Stomach (tissue), 9 donors: Measurements from ENCODE around the gene FAM72A. TPM values are rescaled to one million over a fixed set of nuclear protein-coding genes. Genes with fewer than 3 reads are reported as not detected.
"Not testable (repeated sequence)": the region's sequence is repeated elsewhere in the genome, so short reads cannot be mapped to it uniquely, and the experiment has no call there.

Experiments used
- DNase-seq, 2 donors: peaks; one replicate each; pipeline versions ENCODE4 v3.0.0 to v3.0.0-alpha.2; 2013 to 2019
- H3K27ac ChIP-seq, 5 donors: fragments of 200-600 bp in 4 of 5; sonication (generic) in 4 of 5; one replicate each; pipeline ENCODE4 v1.5.1; 2013 to 2019; ENCODE audit warnings: mild to moderate bottlenecking in 1 of 5, moderate library complexity in 1 of 5
- H3K27me3 ChIP-seq, 3 donors: fragments of 200-600 bp; sonication (generic); one replicate each; pipeline ENCODE4 v1.5.1; 2017 to 2019; ENCODE audit warnings: mixed run types in 1 of 3
- H3K36me3 ChIP-seq, 4 donors: fragments of 200-600 bp; sonication (generic); 1 replicate in 3 of 4; 2 replicates in 1 of 4; pipeline ENCODE4 v1.5.1; 2016 to 2019
- H3K4me1 ChIP-seq, 4 donors: fragments of 200-600 bp; sonication (generic); one replicate each; pipeline ENCODE4 v1.5.1; 2016 to 2019
- H3K4me3 ChIP-seq, 4 donors: fragments of 200-600 bp; sonication (generic) in 3 of 4; one replicate each; pipeline ENCODE4 v1.5.1; 2016 to 2019; ENCODE audit warnings: mild to moderate bottlenecking in 1 of 4
- H3K9me3 ChIP-seq, 4 donors: fragments of 200-600 bp; sonication (generic); one replicate each; pipeline ENCODE4 v1.5.1; 2016 to 2019
- POLR2AphosphoS5 ChIP-seq, 3 donors: sonication (generic); formaldehyde crosslinking; IDR thresholded peaks; one replicate each; pipeline ENCODE4 v1.6.1; 2016; ENCODE audit warnings: antibody characterized with exemption in 3 of 3
- WGBS, 5 donors: extraction: QIAGEN DNeasy Blood & Tissue Kit in 3 of 5; methylation state at CpG; one replicate each; pipeline versions ENCODE4 v1.1.5 to v1.1.7; 2013 to 2018; 5-methylcytosine and 5-hydroxymethylcytosine counted together
- intact Hi-C: fragments of 100-400 bp; cut with DNase I; formaldehyde crosslinking; loops from one replicate; pipeline ENCODE4 v1.15.1; 2023; ENCODE audit warnings: low total_unique reads
- polyA plus RNA-seq, 3 donors: library from polyadenylated mRNA; stranded (reverse); fragments of 200-250 nt; gene quantifications; one replicate each; pipeline ENCODE4 v1.2.3, GENCODE V29; 2013
- total RNA-seq, 5 donors: library from RNA; depleted of rRNA; stranded (reverse); fragments of >200 nt; gene quantifications; one replicate each; pipeline versions ENCODE4 v1.1.0 to v1.2.3, GENCODE V29; 2014 to 2016
- donor health status: healthy with polysubstance abuse.
- donor health status: Bipolar disorder and iron deficiency.
- donor health status: healthy.

The FAM72A gene
- total and polyA plus RNA-seq, 8 donors, result 1.0 to 3.1 (median 2.0) TPM; not detected in 2

GRCh38 chr1:206205569-206205968, 2.9 kb upstream of the FAM72A start:
- H3K27me3 ChIP-seq, H3K36me3 ChIP-seq, H3K27ac ChIP-seq, DNase-seq, intact Hi-C loops, H3K9me3 ChIP-seq, H3K4me1 ChIP-seq: not testable (repeated sequence)
- peak overlapping the region; percentile 18 to 40 (median 30) for H3K4me3 ChIP-seq
- WGBS, 5 donors, result 0 to 3% (median 0%) methylated on average over 11 to 15 of the region's 31 CpGs; no CpG with 5 or more reads in 2 of the 5 donors

GRCh38 chr1:206204871-206205270, 2.2 kb upstream of the FAM72A start:
- H3K27me3 ChIP-seq, H3K36me3 ChIP-seq, H3K4me1 ChIP-seq, H3K9me3 ChIP-seq, intact Hi-C loops: not testable (repeated sequence)
- Histone ChIP-seq H3K27ac (peak overlapping the region; percentile 56 to 79 (median 69)), H3K4me3 (peak overlapping the region; percentile 44 to 54 (median 49))
- peak in 1 of 2 donors; percentile 47 for DNase-seq
- WGBS, 5 donors, result 0 to 1% (median 0%) methylated on average over 1 to 22 of the region's 25 CpGs

- WGBS, 5 donors, result 0% methylated on average over 5 of the region's 25 CpGs; no CpG with 5 or more reads in 4 of the 5 donors
- intact Hi-C loops, H3K36me3 ChIP-seq, H3K27me3 ChIP-seq, H3K4me1 ChIP-seq, H3K9me3 ChIP-seq, DNase-seq: not testable (repeated sequence)
- Histone ChIP-seq H3K4me3 (peak overlapping the region; percentile 34 to 53 (median 46)), H3K27ac (peak overlapping the region; percentile 50 to 75 (median 60))
Observed at GRCh38 chr1:206204159-206204511, 1.5 kb upstream of the FAM72A start.

GRCh38 chr1:206203364-206204158, 922 bp upstream of the FAM72A start, which contains the start of gene SRGAP2:
Gene SRGAP2, plus strand, starts transcription at chr1:206203541. Its CDS starts 2,430 bp downstream, at chr1:206205971.
- H3K4me3 ChIP-seq, result peak within 1 kb of the TSS; percentile 48 to 60 (median 54)
- H3K27me3 ChIP-seq, intact Hi-C loops, H3K9me3 ChIP-seq, H3K4me1 ChIP-seq, H3K36me3 ChIP-seq: not testable (repeated sequence)
- DNase-seq, result peak; percentile 47 to 78
- peak within 1 kb of the TSS; percentile 52 to 91 (median 83) for H3K27ac ChIP-seq
- peak in 1 of 3 donors; percentile 18 for TF ChIP-seq POLR2AphosphoS5 (IDR thresholded peaks at IDR 0.05)
- 0 to 2% (median 0%) methylated on average over 9 to 28 of the region's 63 CpGs for WGBS, 5 donors

- WGBS, 5 donors, result 62 to 83% (median 72%) methylated on average over 2 to 3 of the region's 3 CpGs; no CpG with 5 or more reads in 1 of the 5 donors
- intact Hi-C loops, H3K9me3 ChIP-seq: not testable (repeated sequence)
Observed at GRCh38 chr1:206196748-206197424, 5.8 kb downstream of the FAM72A start.

GRCh38 chr1:206195182-206195581, 7.5 kb downstream of the FAM72A start:
- WGBS, 5 donors, result no CpG with 5 or more reads among the region's 2 CpGs
- H3K9me3 ChIP-seq, intact Hi-C loops: not testable (repeated sequence)

More at GRCh38 chr1:206196748-206197424, 5.8 kb downstream of the FAM72A start:
- DNase-seq, H3K4me3 ChIP-seq, H3K4me1 ChIP-seq, H3K36me3 ChIP-seq, H3K27ac ChIP-seq, H3K27me3 ChIP-seq: not testable (repeated sequence)

GRCh38 chr1:206186826-206187225, 15.8 kb downstream of the FAM72A start:
- not testable (repeated sequence) for H3K4me3 ChIP-seq, DNase-seq
- WGBS, 5 donors, result 89 to 93% (median 91%) methylated on average over 2 to 3 of the region's 4 CpGs

More at GRCh38 chr1:206195182-206195581, 7.5 kb downstream of the FAM72A start:
- H3K36me3 ChIP-seq, H3K4me1 ChIP-seq, H3K27me3 ChIP-seq, DNase-seq, H3K27ac ChIP-seq, H3K4me3 ChIP-seq: not testable (repeated sequence)

GRCh38 chr1:206185778-206186177, 16.9 kb downstream of the FAM72A start:
- H3K27ac ChIP-seq, DNase-seq, H3K4me1 ChIP-seq, H3K36me3 ChIP-seq, H3K4me3 ChIP-seq, intact Hi-C loops, H3K27me3 ChIP-seq, H3K9me3 ChIP-seq: not testable (repeated sequence)
- no CpG with 5 or more reads among the region's 3 CpGs for WGBS, 5 donors

More at GRCh38 chr1:206186826-206187225, 15.8 kb downstream of the FAM72A start:
- H3K27me3 ChIP-seq, intact Hi-C loops, H3K9me3 ChIP-seq, H3K27ac ChIP-seq, H3K4me1 ChIP-seq, H3K36me3 ChIP-seq: not testable (repeated sequence)

- H3K36me3 ChIP-seq, H3K4me1 ChIP-seq, H3K27me3 ChIP-seq, H3K9me3 ChIP-seq, H3K27ac ChIP-seq, intact Hi-C loops, H3K4me3 ChIP-seq, DNase-seq: not testable (repeated sequence)
- WGBS, 5 donors, result 80 to 83% (median 82%) methylated on average over 1 of the region's 2 CpGs; no CpG with 5 or more reads in 2 of the 5 donors
Observed at GRCh38 chr1:206183788-206184187, 18.9 kb downstream of the FAM72A start.

- H3K4me1 ChIP-seq, H3K36me3 ChIP-seq, H3K27ac ChIP-seq, intact Hi-C loops, DNase-seq, H3K27me3 ChIP-seq, H3K9me3 ChIP-seq, H3K4me3 ChIP-seq: not testable (repeated sequence)
- WGBS, 5 donors, result 71 to 90% (median 83%) methylated on average over 2 to 5 of the region's 6 CpGs
Observed at GRCh38 chr1:206182368-206183317, 20.0 kb downstream of the FAM72A start.

GRCh38 chr1:206179666-206180065, 23.0 kb downstream of the FAM72A start:
- H3K9me3 ChIP-seq, H3K27me3 ChIP-seq, H3K4me1 ChIP-seq, H3K4me3 ChIP-seq, H3K36me3 ChIP-seq, DNase-seq, intact Hi-C loops, H3K27ac ChIP-seq: not testable (repeated sequence)
